Superior temporal gyrus (tissue), 1 donor: ENCODE results near the gene LRIG3.
"Not testable (repeated sequence)": the region's sequence is repeated elsewhere in the genome, so short reads cannot be mapped to it uniquely, and the experiment has no call there.

ENCODE experiments used
- DNase-seq: peaks from one replicate; pipeline ENCODE4 v3.0.0-alpha.2; 2016; ENCODE audit errors: extremely low spot score

The LRIG3 gene

GRCh38 chr12:58930770-58931324 lies 10.5 kb upstream of the LRIG3 start:
- DNase-seq = no peak

GRCh38 chr12:58927120-58927519 lies 6.8 kb upstream of the LRIG3 start:
- no peak for DNase-seq

GRCh38 chr12:58926586-58926985 lies 6.3 kb upstream of the LRIG3 start:
- no peak for DNase-seq

DNA sequence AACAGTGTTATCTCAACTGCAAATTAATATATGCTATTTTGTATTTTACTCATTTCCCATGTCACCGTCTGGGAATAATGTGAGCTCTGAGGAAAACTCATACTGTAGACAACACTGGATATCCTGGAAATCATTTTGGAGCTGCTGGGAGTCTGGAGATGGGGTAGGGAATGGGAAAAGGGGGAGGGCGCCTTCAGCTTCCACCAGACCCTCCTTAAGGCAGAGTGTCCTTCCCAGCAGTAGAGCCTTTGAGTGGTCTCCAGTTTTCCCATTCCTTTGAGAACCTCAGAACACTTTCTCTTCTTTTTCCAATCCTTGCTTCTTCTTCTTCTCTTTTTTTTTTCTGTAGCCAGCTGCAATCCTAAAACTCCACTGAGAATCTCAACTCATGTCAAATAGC lies 5.4 kb upstream of the LRIG3 start:
- DNase-seq = no peak

- DNase-seq = no peak
Measured at GRCh38 chr12:58925111-58925611, 4.9 kb upstream of the LRIG3 start.

GRCh38 chr12:58924652-58925051 lies 4.3 kb upstream of the LRIG3 start:
- DNase-seq = no peak

- no peak for DNase-seq
Measured at GRCh38 chr12:58923781-58924180, 3.5 kb upstream of the LRIG3 start.

DNA sequence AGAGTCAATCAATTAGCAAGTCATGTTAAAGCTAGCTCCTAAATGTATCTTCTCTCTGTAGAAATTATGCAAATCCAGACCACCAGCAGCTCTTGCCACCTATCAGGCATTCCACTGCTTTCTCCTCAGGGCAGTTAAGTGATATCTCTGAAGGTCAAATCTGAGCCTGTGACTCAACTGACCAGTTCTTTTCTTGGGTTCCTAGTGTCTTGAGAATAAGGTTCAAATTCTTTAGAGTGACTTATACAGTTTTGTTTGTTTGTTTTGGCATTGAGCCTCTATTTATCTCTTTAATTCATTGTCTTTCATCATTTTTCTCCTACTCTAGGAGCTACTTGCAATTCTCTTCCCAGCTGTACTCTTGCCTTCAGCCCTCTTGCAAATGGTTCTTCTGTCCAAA lies 2.5 kb upstream of the LRIG3 start:
- DNase-seq = no peak

DNA sequence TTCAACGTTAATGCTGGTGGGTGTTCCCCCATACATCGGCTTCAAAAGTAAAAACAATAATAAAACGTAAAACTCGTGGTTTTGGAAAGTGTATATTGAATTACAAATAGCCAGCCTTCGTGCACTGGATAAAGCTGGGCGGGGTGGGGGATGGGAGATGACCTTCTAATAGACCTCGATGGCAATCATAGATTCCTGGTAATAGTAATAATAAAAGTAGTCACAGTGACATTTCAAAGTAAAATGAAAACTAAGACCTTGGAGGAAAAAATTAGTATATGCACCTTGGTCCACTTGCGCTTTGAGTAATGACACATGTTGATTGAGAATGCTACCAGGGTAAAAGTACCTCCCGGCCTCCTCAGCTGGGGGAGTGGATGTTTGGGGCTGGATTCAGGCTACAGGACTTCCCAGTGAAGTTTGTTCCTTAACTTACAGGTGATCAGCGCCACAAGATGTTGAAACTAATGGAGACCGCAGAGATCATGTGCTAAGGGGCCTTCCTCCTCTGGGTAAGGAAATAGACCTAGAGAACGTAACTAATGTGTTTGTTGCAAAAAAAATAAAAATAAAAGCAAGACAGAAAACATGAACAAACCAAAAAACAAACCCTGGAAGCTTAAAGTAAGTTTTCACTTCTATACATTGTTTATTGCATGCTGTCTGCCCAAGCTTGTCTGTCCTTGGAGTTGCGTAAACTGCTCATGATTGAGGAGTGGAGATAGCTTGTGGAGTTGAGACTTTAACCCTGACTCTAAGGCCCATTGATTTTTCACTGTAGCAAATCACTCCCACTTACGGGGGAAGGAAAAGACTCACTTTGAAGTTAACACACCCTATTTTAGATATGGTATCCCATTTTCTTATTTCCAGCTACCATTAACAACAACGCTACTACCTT lies 907 bp upstream of the LRIG3 start:
- DNase-seq = no peak

DNA sequence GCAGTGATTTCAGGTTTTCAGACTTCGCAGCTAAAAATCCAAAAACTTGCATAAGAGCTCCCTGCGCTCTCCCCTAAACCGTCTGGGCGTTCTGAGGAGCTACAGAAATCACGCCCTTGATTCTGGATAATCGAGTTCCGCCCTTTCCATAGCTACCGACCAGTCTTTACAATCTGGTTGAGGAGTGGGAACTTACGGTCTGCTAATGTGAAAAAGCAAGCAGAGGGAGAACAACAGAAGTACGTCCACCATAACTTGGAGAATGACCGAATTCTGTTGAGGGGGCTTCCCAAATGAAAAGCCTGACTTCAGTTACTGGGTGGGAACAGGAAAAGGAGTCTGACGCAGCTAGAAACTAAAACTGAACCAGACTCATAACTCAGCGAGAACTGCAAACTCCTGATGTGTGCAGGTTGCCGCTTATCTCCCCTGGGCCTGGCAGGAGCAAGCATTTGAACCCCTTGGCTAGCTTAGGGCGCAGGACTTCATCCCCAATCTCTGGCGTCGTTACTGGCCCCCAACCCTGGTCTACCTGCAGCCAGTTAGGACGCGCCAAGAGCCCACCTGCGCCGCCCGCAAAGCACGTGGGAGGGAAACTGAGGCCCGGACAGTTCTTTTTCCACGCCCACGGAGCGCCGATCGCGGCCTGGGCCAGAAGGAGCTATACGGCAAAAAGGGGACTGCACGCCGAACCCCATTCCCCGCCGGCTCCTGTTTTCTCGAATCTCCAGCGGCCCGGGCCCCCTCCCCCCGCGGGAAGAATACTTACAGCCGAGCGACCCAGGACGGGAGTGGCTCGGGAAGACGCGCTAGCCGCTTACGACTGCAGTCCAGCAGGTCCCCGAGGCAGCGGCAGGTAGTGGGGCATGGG lies 838 bp downstream of the LRIG3 start:
- DNase-seq = peak; percentile 63

GRCh38 chr12:58918469-58918844 lies 1.8 kb downstream of the LRIG3 start:
- DNase-seq = peak; percentile 60

- DNase-seq = peak; percentile 54
Measured at GRCh38 chr12:58917699-58918468, 2.4 kb downstream of the LRIG3 start.

GRCh38 chr12:58916921-58917511 lies 3.3 kb downstream of the LRIG3 start:
- DNase-seq = peak; percentile 51

- no peak for DNase-seq
Measured at GRCh38 chr12:58916161-58916621, 4.1 kb downstream of the LRIG3 start.

GRCh38 chr12:58915634-58916033 lies 4.7 kb downstream of the LRIG3 start:
- DNase-seq = peak; percentile 56

DNA sequence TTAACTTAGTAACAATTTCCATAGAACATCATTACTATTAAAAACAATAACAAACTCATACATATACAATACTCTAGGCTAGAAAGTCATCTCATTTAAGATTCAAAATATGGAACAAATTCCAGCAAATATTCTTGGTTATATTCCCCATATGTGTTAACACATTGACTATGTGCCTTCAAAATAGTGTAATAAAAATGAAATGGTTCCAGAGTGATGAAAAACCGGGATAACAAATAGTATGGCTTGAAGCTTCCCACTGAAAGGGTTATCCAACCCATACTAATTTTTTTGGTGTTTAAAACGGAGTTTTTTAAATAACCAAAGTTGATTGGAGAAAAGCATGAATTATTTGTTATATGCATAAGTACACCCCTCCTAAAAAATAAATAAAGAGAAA lies 5.3 kb downstream of the LRIG3 start:
- DNase-seq = no peak

DNA sequence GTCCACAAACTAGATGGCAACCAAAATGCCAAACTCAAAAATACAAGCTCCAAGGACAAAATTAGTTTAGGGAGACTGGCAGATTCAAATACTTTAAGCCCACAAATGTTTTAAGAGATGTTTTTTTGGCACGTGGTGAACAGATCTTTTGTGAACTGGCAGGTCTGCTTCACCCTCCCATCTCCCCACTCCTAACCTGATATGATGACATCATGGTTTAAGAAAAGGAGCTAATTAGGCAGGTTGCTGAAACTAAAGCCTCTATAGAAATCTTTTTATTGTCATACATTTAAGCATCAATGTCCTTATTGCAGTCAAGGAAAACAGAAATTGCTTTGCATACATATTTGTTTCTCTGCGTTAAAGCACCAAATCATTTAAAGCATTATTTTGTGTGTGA lies 5.8 kb downstream of the LRIG3 start:
- DNase-seq = no peak

GRCh38 chr12:58907391-58907790 lies 12.9 kb downstream of the LRIG3 start:
- no peak for DNase-seq

GRCh38 chr12:58906917-58907316 lies 13.4 kb downstream of the LRIG3 start:
- no peak for DNase-seq

DNA sequence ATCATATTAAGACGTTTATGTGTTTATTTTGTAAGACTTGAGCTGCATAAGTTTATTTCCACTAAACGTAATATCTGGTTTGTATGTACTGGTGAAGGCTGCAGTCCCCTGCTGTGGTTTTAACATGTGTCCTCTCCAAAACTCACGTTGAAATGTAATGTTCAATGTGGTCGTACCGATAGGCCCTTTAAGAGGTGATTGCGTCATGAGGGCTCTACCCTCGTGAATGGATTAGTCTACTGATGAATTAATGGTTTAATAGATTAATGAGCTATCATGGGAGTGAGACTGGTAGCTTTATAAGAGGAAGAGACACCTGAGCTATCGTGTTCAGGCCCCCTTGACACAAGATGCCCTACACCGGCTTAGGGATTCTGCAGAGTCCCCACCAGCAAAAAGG lies 14.9 kb downstream of the LRIG3 start:
- DNase-seq = no peak

DNA sequence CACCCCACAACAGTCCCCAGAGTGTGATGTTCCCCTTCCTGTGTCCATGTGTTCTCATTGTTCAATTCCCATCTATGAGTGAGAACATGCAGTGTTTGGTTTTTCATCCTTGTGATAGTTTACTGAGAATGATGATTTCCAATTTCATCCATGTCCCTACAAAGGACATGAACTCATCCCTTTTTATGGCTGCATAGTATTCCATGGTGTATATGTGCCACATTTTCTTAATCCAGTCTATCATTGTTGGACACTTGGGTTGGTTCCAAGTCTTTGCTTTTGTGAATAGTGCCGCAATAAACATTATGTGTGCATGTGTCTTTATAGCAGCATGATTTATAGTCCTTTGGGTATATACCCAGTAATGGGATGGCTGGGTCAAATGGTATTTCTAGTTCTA lies 17.6 kb downstream of the LRIG3 start:
- not testable (repeated sequence) for DNase-seq
